K562 (cell line): Measurements from ENCODE around the gene ARHGAP25. TPM values are rescaled to one million over a fixed set of nuclear protein-coding genes. Genes with fewer than 3 reads are reported as not detected.

Source experiments
- CAMTA2 ChIP-seq: fragments of 250-450 bp; sonication (Bioruptor Pico); conservative IDR thresholded peaks from 2 replicates; pipeline ENCODE4 v1.5.1; 2022
- ETV1 ChIP-seq: fragments of 450-650 bp; conservative IDR thresholded peaks from 2 replicates; pipeline ENCODE4 v1.6.1; 2016; ENCODE audit warnings: missing genetic modification characterization, control low read depth, low read depth, missing compliant biosample characterization
- HDAC2 ChIP-seq: fragments of 450-650 bp; IDR thresholded peaks from 2 replicates; pipeline ENCODE4 v1.6.1; 2016; ENCODE audit warnings: mild to moderate bottlenecking
- IRF1 ChIP-seq: sonication (generic); formaldehyde crosslinking; IDR thresholded peaks from 2 replicates; pipeline ENCODE4 v1.8.0; 2022; ENCODE audit warnings: missing genetic modification reagents, mild to moderate bottlenecking, borderline replicate concordance
- MCM3 ChIP-seq: fragments of 450-650 bp; IDR thresholded peaks from 2 replicates; pipeline ENCODE4 v1.6.1; 2016
- MITF ChIP-seq: IDR thresholded peaks from 2 replicates; pipeline ENCODE4 v1.6.1; 2014; ENCODE audit warnings: antibody characterized with exemption
- NCOA1 ChIP-seq: fragments of 450-650 bp; IDR thresholded peaks from 2 replicates; pipeline ENCODE4 v1.6.1; 2016; ENCODE audit warnings: low read depth
- NR2C2 ChIP-seq, 2 experiments: fragments of 200-800 bp in 1 of 2; sonication (Bioruptor generic) in 1 of 2; sonication (generic) in 1 of 2; formaldehyde crosslinking in 1 of 2; IDR thresholded peaks; 2 replicates each; pipeline versions ENCODE4 v1.6.1 to v1.8.0; 2016 to 2022; ENCODE audit warnings: mild to moderate bottlenecking in 1 of 2, missing compliant biosample characterization in 1 of 2, missing genetic modification characterization in 1 of 2, missing genetic modification reagents in 1 of 2
- REST ChIP-seq, 2 experiments: fragments of 450-650 bp; formaldehyde crosslinking in 1 of 2; IDR thresholded peaks; 2 replicates each; pipeline versions ENCODE4 v1.4.0 to v1.6.1; 2014 to 2020; ENCODE audit warnings: mild to moderate bottlenecking in 2 of 2, borderline replicate concordance in 1 of 2, low read depth in 1 of 2
- SUPT5H ChIP-seq: fragments of 450-650 bp; IDR thresholded peaks from 2 replicates; pipeline ENCODE4 v1.6.1; 2016
- ZMIZ1 ChIP-seq, 2 experiments: fragments of 150-350 bp in 1 of 2; IDR thresholded peaks; 2 replicates each; pipeline ENCODE4 v1.6.1; 2012 to 2016; ENCODE audit warnings: low read depth in 2 of 2, low read length in 2 of 2, mild to moderate bottlenecking in 1 of 2, moderate library complexity in 1 of 2
- polyA plus RNA-seq, 8 experiments: library from polyadenylated mRNA; depleted of rRNA in 4 of 8; stranded (reverse) in 5 of 8; unstranded in 3 of 8; fragments of >200 nt; fragmentation: Nextera tagmentation in 2 of 8; fragmentation: Illumina TruSeq in 1 of 8; extraction: Ambion mirVana in 2 of 8; extraction: Trizol in 1 of 8; gene quantifications; 2 replicates each; pipeline versions ENCODE4 v1.2.1 to v1.2.3, GENCODE V29; 2011 to 2014; ENCODE audit warnings: inconsistent platforms in 1 of 8, missing spikeins in 1 of 8
- total RNA-seq, 7 experiments: library from RNA; depleted of rRNA in 6 of 7; stranded (reverse); fragments of >200 nt in 6 of 7; fragmentation: Illumina TruSeq in 2 of 7; extraction: Trizol in 2 of 7; gene quantifications; 2 replicates each; pipeline versions ENCODE4 v1.2.1 to v1.2.3, GENCODE V29; 2011 to 2021; ENCODE audit warnings: low replicate concordance in 1 of 7

The ARHGAP25 gene
- total and polyA plus RNA-seq, 9 of the 15 experiments (the other 6 are each of a cell fraction or from before 2014, with no cell fraction given), result 4.9 to 14.8 (median 10.7) TPM

GRCh38 chr2:68774569-68775271 lies 40.1 kb downstream of the ARHGAP25 start (continued):
- TF ChIP-seq REST (IDR thresholded peaks at IDR 0.05; ENCODE audit: borderline replicate concordance) (no peak), REST (CRISPR knock-in tag; IDR thresholded peaks at IDR 0.05; ENCODE audit: low read depth) (no peak), SUPT5H (peak; percentile 38; the same call in 1 of the 2 replicates), MITF (peak; percentile 40; the same call in 1 of the 2 replicates), NCOA1 (0 out of 2 replicates have a peak, but pooled peaks have one; percentile 14), CAMTA2 (CRISPR knock-in tag) (0 out of 2 replicates have a peak, but pooled peaks have one; percentile 46), ETV1 (tag) (peak; percentile 96), NR2C2 (CRISPR knock-in tag; IDR thresholded peaks at IDR 0.05) (no peak), NR2C2 (tag; IDR thresholded peaks at IDR 0.05) (peak; percentile 26; the same call in 1 of the 2 replicates), HDAC2 (peak; percentile 70; the same call in 1 of the 2 replicates), IRF1 (no peak), MCM3 (no peak), ZMIZ1 (IDR thresholded peaks at IDR 0.05; ENCODE audit: low read depth in 2 of 2, low read length in 2 of 2) (peak in 1 of 2 experiments; percentile 64; a peak in 1 of 4 replicates)
